Activated CD4-positive, alpha-beta T cell treated with anti-CD3 and anti-CD28 coated beads, Interleukin-2, Interleukin-6, amounts not matched to agents 100 ng/mL and 50 ng/mL, durations not matched to agents 16 hours and 8 hours (primary cell): ENCODE data around the gene WARS2.
"Not testable (repeated sequence)": the region's sequence is repeated elsewhere in the genome, so short reads cannot be mapped to it uniquely, and the experiment has no call there.

Source experiments
- DNase-seq: peaks from one replicate; pipeline ENCODE4 v3.0.0-alpha.2; 2020

The WARS2 gene

GRCh38 chr1:119136401-119136800, 4.1 kb downstream of the WARS2 start:
- no peak for DNase-seq

DNA sequence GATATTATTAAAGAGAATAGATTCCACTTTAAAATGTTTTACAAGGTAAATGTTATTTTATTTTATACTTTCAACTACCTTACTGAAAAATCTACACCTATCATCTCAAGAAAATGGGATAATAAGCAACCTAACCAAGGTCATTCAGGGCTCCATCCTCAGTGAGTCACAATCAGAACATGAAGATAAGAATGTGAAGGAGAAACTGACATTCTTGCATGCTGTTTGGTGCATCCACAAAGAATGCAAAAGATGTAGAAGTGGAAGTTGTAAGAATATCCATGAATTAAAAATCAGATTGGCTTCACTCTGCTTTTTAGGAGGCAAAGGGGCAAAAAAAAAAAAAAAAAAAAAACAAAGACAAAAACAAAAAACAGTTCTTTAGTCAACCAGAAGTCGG, 6.5 kb downstream of the WARS2 start:
- DNase-seq = no peak

- DNase-seq = no peak
Observed at GRCh38 chr1:119132179-119132578, 8.3 kb downstream of the WARS2 start.

DNA sequence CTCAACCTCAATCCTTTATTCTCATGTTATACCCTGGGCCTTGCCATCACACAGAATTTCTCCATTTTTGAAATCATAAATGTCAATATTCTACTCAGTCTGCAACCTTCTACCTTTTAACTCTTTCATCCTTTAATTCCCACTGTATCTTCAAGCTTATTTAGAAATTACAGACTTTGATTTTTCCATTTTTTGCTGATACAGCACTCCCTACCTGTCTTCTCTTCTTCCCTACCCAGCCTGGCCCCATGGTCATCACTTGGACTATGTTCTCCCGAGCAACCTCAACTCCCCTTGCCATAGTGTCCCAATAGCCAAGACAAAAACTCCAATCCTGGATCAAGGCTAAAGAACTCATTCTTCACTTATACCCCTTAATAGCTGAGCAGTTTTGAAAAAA, 14.6 kb downstream of the WARS2 start:
- no peak for DNase-seq

DNA sequence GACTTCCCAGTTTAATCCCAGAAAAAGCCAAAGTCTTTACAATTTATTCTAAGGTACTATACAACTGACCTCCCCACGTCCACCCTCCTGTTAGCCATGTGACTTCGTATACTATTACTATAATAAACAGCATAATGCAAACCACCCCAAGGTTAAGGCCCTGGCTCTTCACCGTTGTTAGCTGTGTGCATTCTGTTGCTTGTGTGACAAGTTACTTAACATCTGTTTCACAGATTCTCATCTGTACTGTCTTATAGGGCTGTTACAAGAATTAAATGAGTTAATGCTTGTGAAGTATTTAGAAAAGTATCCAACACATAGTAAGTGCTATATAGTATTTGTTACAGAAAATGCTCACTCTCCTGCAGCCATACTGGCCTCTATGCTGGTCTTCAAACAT, 15.7 kb downstream of the WARS2 start:
- no peak for DNase-seq

- not testable (repeated sequence) for DNase-seq
Observed at GRCh38 chr1:119121872-119122271, 18.6 kb downstream of the WARS2 start.

DNA sequence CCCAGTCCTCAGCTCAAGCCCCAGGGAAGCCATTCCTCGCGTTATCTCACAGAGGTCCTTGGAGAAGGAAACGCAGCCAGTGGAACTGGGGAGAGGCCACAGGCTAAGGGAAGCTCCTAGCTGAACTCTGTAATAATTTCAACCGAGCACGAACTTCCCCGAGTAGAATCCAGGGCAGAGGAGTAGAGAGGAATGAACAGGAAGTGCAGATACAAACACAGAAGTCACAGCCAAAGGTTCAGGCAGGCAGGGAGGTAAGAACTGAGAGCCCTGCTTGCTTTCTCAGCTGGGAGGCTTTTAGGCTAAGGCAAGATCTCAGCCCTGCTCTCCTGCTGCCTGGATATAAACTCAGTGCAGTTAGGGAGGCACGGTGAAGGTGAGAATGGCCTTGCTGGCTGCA, 23.7 kb downstream of the WARS2 start:
- DNase-seq = no peak

GRCh38 chr1:119115736-119116135, 24.7 kb downstream of the WARS2 start:
- no peak for DNase-seq

DNA sequence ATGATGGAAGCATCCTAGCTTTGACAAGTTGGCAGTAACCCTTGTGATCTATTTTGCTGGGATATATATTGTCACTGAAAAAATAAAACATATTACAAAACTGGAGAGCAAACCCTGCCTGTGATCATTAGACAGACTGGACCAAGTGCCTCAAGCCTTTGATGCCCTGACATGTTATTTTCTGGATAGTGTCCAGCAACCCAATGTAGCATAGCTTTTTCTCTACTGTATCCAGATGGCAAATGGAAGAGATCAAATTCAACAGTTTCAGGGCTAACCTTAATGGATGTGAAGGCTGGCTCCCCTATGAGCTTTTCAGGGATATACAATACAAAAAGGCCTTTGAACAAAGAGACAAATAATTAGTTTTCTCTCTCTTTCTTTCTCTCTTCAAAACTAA, 25.1 kb downstream of the WARS2 start:
- DNase-seq = no peak

GRCh38 chr1:119114786-119115185, 25.7 kb downstream of the WARS2 start:
- DNase-seq = no peak

- no peak for DNase-seq
Observed at GRCh38 chr1:119112791-119113190, 27.7 kb downstream of the WARS2 start.

GRCh38 chr1:119112244-119112643, 28.2 kb downstream of the WARS2 start:
- DNase-seq = no peak

- no peak for DNase-seq
Observed at GRCh38 chr1:119108988-119109387, 31.5 kb downstream of the WARS2 start.

DNA sequence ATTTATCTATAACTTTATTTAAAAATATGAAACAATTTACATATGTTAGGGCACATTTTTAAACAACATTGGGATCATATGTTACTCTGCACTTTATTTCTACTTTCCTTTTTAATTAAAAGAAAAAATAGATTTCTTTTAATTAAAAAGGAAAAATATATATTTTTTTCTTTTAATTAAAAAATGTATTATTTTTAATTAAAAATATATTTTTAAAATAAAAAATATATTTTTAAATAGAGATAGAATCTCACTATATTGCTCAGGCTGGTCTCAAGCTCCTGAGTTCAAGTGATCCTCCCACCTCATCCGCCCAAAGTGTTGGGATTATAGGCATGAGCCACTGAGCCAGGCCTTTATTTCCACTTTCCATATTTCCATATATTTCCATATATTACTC, 36.7 kb downstream of the WARS2 start:
- no peak for DNase-seq

DNA sequence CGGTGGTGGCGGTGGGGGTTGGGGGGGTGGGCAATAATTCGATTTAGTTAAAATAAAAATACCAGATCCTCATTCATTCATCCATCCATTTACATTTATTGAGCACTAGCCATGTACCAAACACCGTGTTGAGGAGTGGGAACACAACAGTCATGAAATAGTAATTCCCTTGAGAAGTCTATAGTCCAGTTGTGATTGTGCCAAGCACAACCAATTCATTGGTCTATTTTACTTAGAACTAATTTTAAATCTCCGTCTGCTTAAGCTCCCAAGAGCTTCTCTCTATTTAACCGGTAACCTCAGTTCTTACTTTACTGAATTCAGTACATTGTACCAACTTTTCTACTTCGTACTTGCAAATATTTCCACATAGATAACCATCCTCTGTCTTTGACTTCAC, 38.4 kb downstream of the WARS2 start:
- DNase-seq = no peak

GRCh38 chr1:119101563-119101962, 38.9 kb downstream of the WARS2 start:
- no peak for DNase-seq

DNA sequence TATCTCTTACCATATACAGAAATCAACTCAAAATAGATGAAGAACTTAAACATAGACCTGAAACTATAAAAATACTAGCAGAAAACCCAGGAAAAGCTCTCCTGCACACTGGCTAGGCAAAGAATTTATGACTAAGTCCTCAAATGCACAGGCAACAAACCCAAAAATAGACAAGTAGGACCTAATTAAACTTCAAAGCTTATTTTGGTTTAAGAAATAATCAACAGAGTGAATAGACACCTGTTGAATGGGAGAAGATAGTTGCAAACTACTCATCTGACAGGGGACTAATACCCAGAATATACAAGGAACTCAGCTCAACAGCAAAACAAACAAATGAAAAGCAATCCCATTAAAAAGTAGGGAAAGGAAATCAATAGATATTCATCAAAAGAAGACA, 40.7 kb downstream of the WARS2 start:
- no peak for DNase-seq

GRCh38 chr1:119097380-119097779, 43.1 kb downstream of the WARS2 start:
- no peak for DNase-seq

GRCh38 chr1:119093721-119094120, 46.7 kb downstream of the WARS2 start:
- DNase-seq = no peak

- DNase-seq = no peak
Observed at GRCh38 chr1:119091618-119092017, 48.8 kb downstream of the WARS2 start.

GRCh38 chr1:119090250-119090649, 50.2 kb downstream of the WARS2 start:
- DNase-seq = no peak

DNA sequence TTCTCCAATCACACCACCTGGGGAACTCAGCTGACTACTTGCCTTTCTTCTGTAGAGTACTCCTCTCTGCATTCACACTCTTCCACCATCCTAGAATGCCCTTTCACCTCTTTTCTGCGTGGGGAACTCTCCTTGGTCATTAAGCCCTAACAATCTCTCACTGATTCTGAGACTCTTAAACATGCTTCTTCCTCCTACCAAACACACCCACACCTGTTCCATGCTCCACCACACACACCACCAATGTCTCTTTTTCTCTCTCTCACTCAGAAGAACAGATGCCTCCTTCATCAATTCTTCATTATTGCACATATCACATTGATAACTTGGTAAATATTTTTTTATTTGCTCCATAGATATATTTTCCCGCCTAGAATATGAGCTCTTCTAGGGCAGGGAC, 53.6 kb downstream of the WARS2 start:
- no peak for DNase-seq

GRCh38 chr1:119084798-119085197, 55.7 kb downstream of the WARS2 start:
- DNase-seq = no peak

GRCh38 chr1:119083980-119084379, 56.5 kb downstream of the WARS2 start:
- no peak for DNase-seq

DNA sequence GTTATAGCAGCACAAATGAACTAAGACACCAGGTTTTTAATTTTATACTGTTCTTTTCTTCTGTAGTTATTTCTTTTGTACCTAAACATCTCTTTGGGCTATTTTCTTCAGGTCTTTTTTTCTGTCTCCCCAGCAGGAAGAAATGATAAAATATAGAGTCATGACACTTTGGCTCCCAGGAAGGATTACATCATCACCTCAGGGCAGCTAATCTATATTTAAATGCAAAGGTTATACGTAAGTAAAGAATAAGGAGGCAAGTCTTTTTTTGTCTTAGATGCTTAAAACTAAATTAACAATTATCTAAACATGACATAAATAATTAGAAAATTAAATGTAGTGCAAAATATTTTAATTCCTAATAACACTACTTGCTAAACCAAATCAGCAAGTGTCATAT, 57.0 kb downstream of the WARS2 start:
- DNase-seq = no peak

GRCh38 chr1:119081700-119082099, 58.8 kb downstream of the WARS2 start:
- DNase-seq = no peak
